GM21717 (cell line): ENCODE results near the gene HAUS7.

Experiments
- ATAC-seq: cut with Tn5 transposase; IDR thresholded peaks from one replicate; pipeline ENCODE4 v1.9.1; 2021; ENCODE audit warnings: mild to moderate bottlenecking, moderate library complexity; ENCODE audit not compliant: unreplicated experiment

The HAUS7 gene

DNA sequence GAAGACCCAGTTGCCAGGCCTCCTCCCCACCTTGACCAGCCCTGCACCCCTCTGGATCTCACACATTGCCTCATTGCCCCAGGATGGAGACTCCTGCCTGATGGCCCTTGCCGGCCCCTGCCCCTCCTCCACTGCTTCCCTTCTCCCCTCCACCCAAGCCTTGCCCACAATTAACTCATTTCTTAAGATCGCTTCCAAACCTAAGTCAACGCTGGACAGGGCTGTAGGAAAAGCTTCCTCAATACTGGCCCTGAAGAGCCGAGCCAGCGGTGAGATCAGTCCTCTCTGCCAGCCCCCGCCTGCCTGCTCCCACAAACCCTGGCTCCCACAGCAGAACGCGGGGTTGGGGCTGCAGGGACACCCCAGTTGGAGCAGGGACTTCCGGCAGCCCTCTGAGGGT, 7.5 kb upstream of the HAUS7 start:
- no peak for ATAC-seq

DNA sequence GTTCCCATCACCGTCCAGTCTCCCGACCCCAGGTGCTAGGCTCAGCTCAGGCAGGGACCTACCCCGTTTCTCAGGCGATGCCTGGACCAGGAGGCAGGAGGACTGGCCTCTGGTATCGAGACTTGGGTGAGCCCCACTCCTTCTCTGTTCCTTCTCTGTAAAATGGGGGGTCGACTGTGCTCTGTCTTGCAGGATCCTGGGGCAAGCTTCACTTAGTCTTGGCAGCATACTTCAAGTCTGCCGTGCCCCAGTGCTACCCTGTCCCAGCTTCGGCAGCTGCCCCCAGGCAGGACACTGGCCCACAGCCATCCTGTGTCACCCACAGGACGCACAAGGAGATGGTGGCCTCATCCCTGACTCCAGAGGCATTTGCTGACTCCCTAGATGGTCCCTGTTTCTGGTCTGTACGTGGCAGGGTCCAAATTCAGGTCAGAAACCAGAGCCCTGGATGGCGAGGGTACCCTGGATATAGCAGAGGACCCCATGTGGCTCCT, 7.0 kb upstream of the HAUS7 start:
- ATAC-seq, result no peak

DNA sequence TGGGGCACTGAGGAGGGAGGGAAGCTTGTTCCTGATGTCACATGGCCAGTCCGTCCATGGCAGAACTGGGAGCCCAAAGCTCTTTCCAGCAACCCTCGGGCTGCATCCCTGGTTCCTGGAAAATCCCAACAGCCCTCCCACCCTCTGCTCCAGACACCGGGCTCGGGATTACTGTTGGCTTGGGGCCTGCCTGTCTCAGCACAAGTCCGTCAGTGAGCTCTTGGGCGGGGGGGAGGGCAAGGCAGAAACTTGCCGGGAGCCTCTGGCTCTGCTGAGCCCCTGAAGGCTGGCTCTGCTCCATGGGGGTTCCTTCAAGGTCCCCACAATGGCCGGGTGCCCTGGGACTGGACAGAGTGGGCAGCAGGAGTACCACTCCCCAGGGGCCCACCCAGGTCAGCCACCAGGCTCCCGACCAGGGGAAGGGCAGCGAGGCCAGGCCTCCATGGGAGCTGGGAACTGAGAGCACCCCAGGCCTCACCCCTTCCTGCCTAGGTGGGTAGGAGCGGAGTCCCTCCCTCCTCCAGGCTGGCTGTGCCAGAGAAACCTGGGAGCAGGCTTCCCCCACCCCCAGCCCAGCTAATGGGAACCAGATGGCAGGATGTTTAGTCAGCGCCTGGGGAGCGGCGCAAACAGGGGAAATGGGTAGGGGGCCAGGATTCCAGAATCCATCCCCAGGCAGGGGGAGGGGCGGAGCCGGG, 6.4 kb upstream of the HAUS7 start:
- no peak for ATAC-seq

DNA sequence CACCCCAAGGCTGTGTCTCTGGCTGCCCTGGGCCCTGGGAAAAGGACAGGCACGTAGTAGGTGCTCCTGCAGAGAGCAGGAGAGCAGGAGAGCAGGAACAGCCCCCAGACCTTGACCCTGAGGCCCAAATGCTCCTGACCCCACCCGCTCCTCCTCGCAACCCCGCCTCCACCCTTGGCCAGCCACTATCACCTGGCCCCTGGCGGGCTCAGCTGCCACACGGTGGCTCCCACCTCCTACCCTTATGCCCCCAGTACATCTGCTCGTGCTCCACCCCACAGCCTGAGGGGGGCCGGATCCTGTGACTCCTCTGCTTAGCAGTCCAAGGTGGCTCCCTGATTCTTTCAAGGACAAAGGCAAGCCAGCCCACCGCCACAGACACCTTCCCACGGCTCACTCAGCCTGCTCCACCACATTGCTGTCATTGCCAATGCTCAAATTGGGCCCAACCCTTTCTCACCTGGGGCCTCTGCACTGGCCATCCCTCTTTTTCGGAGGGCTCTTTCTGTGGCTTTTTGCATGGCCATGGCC, 5.4 kb upstream of the HAUS7 start:
- ATAC-seq, result no peak

DNA sequence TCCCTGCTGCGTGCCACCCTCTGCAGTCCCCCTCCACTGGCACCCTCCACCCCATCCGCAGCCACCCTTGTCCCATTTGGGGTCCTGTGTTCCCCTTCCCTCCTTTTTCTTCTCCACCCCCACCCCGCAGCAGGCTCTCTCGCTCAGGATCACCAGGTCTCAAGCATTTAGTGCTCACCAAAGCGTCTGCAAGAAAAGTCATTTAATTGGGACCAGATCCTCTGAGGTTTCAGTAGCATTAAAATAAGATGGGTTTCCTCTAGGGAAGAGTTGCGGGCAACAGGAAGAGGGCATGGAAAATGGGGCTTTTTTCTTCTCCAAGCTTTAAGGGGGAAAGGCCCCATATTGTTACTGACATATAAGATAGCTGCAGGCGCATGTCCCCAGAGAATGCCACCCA, 4.9 kb upstream of the HAUS7 start:
- ATAC-seq, result no peak

DNA sequence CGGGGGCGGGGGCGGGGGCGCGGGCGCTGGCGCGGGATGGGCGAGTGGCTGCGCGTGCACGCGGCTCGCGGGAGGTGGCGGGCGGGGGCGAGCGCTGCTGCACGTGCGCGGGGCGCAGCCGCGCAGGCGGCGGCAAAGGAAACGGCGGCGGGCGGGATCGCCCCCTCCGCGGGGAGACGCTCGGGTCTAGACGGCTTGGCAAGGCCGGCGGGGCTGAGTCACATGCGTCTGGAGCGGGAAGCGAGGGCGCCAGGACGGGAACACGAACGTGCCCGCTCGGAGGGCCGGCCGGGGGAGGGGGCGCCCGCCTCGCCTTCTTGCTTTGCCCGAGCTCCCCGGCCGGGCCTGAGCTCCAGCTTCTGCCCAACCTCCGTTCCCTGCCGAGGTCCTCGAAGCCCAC, 4.3 kb upstream of the HAUS7 start:
- no peak for ATAC-seq

DNA sequence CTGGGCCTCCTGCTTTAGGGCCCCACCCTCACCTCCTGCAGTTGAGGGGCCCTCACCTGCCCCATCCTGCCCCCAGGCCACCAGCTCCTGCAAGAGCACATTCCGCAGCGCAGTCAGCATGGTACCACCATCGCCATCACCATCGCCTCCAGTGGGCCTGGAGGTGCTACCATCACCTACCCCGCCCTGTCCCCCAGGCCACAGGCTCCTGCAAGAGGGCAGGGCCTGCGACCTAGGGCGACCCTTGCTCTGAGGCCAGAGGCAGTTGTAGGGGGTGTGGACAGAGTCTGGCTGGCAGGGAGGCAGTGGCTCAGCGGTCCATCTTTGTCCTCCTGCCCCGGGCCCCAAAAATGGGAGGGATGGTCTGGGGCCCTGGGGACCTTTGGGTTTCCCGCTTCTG, 3.9 kb upstream of the HAUS7 start:
- no peak for ATAC-seq

DNA sequence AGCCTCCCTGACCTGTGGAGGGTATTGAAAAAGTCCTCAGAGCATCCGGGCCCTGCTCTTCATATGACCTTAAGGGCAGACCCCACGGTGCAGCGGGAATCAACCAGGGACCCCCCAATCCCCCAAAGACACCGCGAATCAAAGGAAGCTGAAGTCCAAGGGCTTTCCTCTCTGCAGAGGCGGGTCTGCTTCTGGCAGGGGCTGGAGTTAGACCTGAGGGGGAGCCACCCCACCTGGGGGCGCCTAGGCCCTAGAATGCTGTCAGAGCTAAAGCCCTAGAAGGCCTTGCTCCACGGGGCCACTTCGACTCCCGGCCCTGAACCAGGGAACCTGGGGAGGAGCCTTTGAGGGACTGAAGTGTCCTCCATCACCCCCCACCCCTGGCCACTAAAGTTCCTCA, 2.8 kb upstream of the HAUS7 start:
- ATAC-seq, result no peak

DNA sequence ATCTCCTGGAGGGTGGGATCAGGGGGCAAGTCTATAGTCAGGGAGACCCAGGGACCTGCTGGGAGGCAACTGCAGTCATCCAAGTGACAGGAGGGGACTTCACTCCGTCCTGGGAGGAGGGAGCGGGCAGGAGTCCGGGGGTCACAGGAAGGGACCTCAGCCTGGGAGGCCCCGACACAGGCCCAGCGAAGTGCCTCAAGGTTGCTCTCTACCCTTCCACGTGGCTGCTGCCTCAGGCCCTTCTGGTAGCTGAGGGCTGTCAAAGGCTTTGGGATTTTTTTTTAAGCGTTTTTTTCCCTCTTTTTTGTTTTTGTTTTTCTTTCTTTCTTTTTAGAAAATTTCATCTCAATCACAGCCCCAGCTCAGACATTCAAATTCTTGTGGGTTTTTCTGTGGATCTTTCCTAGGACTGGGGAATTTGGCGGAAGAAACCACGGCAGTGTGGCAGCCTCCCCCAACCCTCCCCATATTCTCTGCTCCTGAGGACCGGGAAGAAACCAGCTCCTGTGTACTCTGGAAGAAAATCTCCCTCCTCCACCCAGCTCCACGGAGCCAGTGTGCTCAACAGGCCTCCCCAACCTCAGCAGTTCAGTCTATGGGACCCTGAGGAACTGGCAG, 1.4 kb upstream of the HAUS7 start:
- no peak for ATAC-seq

DNA sequence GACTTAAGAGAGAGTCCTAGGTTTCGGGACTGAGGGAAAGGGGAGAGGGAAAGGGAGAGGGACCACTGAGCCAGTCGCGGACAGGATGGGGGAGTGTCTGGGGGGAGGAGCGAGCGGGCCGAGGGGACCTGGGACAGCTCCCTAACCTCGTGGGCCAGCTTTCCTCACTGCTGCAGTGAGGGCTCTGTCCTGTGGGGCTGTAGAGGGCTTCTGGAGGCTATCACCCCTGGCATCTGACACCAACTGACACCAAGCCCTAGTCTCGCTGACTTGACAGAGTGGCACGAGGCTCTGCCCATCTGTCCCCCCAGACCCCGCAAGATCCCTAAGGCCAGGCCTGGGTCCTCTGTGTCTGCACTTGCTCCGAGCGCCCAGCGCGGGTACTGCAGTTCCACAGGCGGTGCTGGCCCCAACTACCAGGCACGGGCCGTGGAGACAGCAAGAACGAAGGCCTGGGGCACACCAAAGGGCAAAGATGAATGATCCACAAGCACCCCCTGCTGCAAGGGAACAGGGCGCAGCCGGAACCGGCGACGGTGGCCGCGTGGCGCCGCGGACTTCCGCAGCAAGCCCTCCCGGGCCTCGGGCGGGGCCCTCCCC, 465 bp downstream of the HAUS7 start:
- ATAC-seq, result peak; percentile 30

GRCh38 chrX:153468008-153468580, 2.3 kb downstream of the HAUS7 start:
- no peak for ATAC-seq

- ATAC-seq, result no peak
Observed at GRCh38 chrX:153465691-153466380, 4.5 kb downstream of the HAUS7 start.

DNA sequence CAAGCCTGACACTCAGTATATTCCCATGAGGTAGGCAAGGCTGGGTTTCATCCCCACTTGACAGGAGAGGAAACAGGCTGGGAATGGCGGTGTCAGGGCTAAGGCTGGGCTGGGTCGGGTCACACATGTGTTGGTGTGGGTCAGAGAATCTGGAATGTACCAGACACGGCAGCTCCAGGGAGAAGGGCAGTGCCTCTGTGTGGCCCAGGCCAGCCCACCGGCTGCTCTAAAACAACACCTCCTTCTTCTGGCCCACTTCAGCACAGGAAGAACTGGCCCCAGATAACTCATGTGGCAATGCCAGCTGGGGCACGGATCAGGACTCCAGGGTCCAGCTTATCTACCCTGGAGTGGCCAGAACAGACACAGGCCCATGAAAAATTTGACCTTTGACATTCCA, 6.3 kb downstream of the HAUS7 start:
- no peak for ATAC-seq

- no peak for ATAC-seq
Observed at GRCh38 chrX:153463556-153463955, 6.8 kb downstream of the HAUS7 start.

GRCh38 chrX:153463031-153463430, 7.3 kb downstream of the HAUS7 start:
- ATAC-seq, result no peak

DNA sequence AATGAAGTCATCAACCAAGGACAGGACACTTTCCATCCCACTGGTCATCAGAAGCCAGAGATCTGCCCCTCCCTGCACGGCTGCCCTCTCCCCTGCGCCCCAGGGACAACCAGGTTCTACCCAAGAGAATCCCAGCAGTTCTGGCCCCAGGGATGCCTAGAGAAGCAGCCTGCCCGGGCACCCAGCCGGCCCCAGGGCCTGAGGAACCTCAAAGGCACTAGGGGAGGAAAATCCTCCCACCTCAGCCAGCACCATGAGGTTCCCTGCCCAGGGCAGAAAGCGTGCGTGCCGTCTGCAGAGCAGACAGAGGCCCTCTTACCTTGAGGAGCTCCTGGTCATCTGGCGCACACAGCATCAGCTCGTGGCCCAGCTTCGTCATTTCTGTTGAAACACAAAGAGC, 8.1 kb downstream of the HAUS7 start:
- no peak for ATAC-seq

DNA sequence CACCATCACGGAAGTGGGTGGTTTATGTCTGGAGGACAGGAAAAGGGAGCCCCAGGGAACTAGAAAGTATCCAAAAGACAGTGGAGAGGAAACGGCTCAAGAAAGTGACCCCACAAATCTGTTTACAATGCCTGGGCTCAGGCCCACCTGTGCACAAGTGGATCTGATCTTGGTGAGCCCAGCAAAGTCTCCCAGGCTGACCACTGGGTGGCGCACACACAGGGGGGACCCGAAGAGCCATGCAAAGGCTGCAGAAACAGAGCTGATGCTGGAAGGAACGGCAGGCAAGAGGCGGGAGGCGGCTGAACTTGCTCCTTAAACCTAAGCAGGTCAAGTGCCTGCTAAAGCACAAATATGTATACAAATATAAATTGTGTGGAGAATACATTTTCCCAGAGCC, 9.6 kb downstream of the HAUS7 start:
- ATAC-seq, result no peak

DNA sequence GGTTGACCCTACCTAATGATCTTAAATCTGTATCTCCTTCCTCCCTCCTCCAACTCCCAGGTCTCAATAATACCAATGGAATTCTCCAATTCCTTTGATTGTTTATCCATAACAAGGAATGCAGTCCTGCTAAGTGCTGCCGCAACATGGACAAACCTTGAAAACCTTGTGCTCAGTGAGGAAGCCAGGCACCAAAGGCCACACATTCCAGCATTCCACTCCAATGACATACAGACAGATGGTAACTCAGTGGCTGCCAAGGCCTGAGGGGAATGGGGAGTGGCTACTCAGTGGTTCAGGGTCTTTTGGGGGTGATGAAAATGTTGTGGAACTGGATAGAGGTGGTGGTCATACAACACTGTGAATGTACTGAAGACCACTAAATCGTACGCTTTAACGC, 10.4 kb downstream of the HAUS7 start:
- ATAC-seq, result no peak

DNA sequence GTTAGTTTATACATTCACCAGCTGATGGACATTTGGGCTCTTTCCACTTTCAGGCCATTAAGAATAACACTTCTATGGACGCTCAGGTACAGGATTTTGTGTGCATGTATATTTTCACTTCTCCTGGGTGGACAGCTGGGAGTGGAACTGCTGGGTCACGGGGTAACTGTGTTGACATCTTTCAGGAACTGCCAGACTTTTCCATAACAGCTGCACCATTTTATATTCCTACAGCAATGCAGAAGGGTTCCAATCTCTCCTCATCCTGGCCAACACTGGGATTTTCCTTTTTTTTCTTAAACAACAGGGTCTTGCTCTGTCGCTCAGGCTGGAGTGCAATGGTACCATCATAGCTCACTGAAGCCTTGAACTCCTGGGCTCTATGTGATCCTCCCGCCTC, 11.9 kb downstream of the HAUS7 start:
- no peak for ATAC-seq

- no peak for ATAC-seq
Observed at GRCh38 chrX:153457827-153458466, 12.4 kb downstream of the HAUS7 start.
